SK-N-MC (cell line): ENCODE data around the gene TRNT1.

Source experiments
- DNase-seq: peaks from one replicate; pipeline ENCODE4 v3.0.0-alpha.2; 2011; ENCODE audit warnings: low read depth, low spot score
- H3K27ac ChIP-seq: fragments of 200-600 bp; sonication (generic); 2 replicates; pipeline ENCODE4 v1.5.1; 2016; ENCODE audit warnings: mixed run types
- H3K36me3 ChIP-seq: fragments of 200-600 bp; sonication (generic); 2 replicates; pipeline ENCODE4 v1.6.1; 2017; ENCODE audit warnings: antibody characterized with exemption, low read length, mixed read lengths; ENCODE audit not compliant: insufficient read depth
- H3K4me3 ChIP-seq: fragments of 200-600 bp; sonication (generic); 2 replicates; pipeline ENCODE4 v1.5.1; 2016
- H3K9ac ChIP-seq: fragments of 200-600 bp; sonication (generic); 2 replicates; pipeline ENCODE4 v1.8.0; 2017; ENCODE audit warnings: mixed run types, mixed read lengths; ENCODE audit not compliant: insufficient read length
- H3K9me3 ChIP-seq: fragments of 200-600 bp; sonication (generic); 2 replicates; pipeline ENCODE4 v1.6.1; 2017; ENCODE audit warnings: low read depth, mild to moderate bottlenecking, antibody characterized with exemption, low read length, moderate library complexity, mixed read lengths
- EZH2 ChIP-seq: fragments of 200-600 bp; sonication (generic); IDR thresholded peaks from one replicate; pipeline ENCODE4 v1.6.1; 2017; ENCODE audit warnings: antibody characterized with exemption
- FOXP2 ChIP-seq: optimal IDR thresholded peaks from 2 replicates; pipeline ENCODE3; 2011; ENCODE audit warnings: mild to moderate bottlenecking, moderate library complexity; ENCODE audit not compliant: insufficient read depth; ENCODE audit errors: extremely low read length, control extremely low read depth
- POLR2AphosphoS5 ChIP-seq: IDR thresholded peaks from 2 replicates; pipeline ENCODE4 v1.6.1; 2012; ENCODE audit warnings: mild to moderate bottlenecking, low read depth, low read length, borderline replicate concordance

Gene TRNT1

DNA sequence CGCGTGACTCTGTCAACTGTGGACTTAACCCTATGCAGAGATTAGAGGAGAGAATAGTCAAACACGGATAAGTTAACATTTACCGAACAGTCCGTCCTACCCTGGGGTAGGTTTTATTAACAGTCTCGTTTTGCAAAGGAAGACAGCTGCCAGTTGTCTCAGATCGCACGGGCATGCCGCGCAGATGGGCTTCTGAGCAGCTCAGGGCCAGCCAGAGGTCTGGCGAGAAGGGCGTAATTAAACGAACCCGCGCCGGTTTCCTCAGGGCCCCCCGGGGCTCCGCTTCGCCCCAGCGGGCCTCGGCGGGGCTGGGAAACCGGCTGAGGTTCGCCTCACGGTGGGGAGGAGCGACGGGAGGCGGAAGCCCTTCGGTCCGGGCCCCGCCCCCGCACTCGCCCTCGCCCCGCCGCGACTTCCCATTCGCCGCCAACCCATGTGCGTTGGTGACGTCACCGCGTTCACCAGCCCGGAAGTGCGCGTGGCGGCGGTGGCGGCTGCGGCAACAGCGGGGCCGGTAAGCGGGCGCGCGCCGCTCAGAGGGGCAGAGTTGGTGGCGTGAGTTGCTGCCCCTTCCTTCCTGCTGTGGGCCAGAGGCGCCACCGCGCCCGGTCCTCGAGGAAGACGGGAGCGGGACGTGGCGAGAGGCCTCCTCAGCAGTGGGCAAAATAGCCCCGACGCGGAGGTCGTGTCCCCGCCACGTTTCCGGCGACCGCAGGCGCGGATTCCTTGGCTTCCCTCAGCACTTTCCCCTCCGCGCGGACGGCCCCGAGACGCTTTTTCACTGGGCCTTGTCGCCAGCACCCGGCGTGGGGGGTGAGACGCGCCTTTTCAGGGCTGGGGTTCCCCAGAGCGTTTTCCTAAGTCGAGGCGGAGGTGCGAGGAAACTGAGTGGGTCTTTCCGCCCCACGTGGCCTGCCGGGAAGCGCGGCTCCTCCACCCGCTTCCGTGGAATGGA, at the start of gene TRNT1:
Gene TRNT1 (plus strand): TSS at position 464 of the 955 bp plus-strand sequence. CDS start 2,101 bp downstream, outside the sequence.
- peak within 1 kb of the TSS; percentile 85 for H3K9ac ChIP-seq
- peaks cover 27% of the 10 kb centered on the region for H3K36me3 ChIP-seq
- H3K4me3 ChIP-seq = peak within 1 kb of the TSS; percentile 77
- H3K27ac ChIP-seq = peak within 1 kb of the TSS; percentile 60
- TF ChIP-seq POLR2AphosphoS5 (peak; percentile 90; the same call in 1 of the 2 replicates), EZH2 (no peak), FOXP2 (no peak)
- DNase-seq = no peak
- no peaks in the 10 kb centered on the region for H3K9me3 ChIP-seq

DNA sequence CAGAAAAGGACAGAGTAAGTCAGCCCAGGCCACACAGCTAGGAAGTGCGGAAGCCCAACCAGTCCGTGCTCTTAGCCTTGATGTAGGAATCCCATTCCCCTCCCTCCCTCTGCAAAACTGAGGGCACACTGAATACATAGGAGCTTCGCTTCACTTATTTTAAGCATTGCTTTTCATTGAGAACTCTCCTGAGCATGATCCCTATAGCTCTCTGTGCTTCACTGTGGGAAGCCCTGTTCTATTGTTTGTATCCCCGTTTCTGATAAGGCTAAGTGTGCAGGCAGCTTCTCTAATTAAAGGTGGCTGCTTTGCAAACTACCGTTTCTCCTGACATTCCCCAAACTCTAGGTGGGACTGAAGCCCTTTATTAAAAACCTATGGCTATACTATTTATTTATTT, 46.4 kb upstream of the TRNT1 start:
- no peak overlapping the region for H3K4me3 ChIP-seq
- TF ChIP-seq POLR2AphosphoS5 (no peak), FOXP2 (no peak), EZH2 (no peak)
- H3K9me3 ChIP-seq = no peaks in the 10 kb centered on the region
- H3K27ac ChIP-seq = no peak overlapping the region
- H3K36me3 ChIP-seq = no peaks in the 10 kb centered on the region
- DNase-seq = no peak
- H3K9ac ChIP-seq = no peak overlapping the region

DNA sequence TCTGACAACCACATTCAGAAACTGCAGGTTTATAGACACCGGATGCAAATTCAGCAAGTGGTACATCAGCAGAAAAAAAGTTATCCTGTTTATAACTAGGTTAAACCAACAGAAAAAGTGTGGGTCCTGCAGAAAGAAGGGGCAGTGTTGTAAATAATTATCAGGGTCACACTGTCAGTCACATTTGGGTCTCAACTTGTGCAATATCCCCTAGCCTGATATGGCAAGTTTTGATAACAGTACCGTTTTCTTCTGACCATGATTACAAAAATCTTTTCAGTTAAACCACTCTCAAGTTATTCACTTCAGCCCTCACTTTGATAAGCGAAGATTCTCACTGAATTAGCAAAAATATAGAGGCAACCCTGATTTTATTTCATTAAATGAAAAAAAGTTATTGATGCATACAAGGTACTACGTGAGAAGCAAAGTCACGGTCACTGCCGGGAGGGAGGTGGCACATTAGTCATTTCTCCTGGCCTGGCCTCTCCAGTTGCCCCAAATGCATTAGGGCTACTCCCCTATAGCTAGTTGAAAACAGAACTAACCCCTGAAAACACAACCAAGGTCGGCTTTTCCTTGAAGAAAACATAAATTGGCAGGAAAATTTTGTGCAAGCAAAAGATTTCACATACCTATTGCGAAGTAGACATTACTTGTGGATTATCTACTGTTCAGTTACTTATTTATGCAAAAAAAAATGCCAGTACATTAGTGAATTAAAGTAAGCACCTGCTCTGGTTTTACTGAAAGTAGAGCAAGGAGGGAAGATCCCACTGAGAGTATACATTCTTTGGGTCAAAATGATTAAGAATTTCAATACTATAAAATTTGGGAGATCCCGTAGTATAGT, 45.1 kb upstream of the TRNT1 start:
- DNase-seq = no peak
- TF ChIP-seq EZH2 = no peak
- TF ChIP-seq FOXP2 = no peak
- Histone ChIP-seq H3K36me3 (no peaks in the 10 kb centered on the region), H3K9ac (no peak overlapping the region), H3K4me3 (no peak overlapping the region), H3K27ac (no peak overlapping the region), H3K9me3 (no peaks in the 10 kb centered on the region)

DNA sequence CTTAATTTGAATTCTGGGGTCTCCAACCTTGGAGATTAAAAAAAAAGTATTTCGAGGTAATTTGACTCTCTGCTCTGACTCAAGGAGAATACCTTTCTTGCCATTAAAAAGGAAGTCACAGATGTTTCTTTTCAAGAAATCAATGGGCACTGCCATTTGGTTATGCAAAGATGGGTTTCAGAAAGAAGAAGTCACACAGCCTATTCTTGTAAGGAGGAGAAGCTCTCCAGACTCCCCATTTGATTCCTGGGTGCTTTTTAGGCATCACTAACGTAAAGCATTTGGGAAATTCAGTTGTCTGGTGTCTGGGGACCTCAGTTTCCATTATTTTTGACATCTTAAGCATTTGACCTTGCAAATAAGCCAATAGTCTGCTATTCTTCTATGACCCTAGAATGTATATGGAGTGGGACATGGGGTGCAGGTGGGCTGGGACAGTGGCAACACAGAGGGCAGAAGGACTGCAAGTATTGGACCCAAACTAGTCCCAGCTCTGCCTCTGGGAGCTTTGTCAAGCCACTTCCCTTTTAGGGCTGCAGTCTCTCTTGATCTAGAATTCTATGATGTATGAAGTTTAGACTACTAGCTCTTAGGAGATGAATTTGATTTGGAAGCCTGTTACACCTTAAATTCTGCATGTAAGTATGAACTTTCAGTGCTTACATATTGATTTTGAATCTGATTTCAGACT, 44.4 kb upstream of the TRNT1 start:
- Histone ChIP-seq H3K9ac (no peak overlapping the region), H3K4me3 (no peak overlapping the region), H3K36me3 (no peaks in the 10 kb centered on the region), H3K27ac (no peak overlapping the region), H3K9me3 (no peaks in the 10 kb centered on the region)
- TF ChIP-seq FOXP2 (no peak), POLR2AphosphoS5 (no peak), EZH2 (no peak)
- DNase-seq = no peak

DNA sequence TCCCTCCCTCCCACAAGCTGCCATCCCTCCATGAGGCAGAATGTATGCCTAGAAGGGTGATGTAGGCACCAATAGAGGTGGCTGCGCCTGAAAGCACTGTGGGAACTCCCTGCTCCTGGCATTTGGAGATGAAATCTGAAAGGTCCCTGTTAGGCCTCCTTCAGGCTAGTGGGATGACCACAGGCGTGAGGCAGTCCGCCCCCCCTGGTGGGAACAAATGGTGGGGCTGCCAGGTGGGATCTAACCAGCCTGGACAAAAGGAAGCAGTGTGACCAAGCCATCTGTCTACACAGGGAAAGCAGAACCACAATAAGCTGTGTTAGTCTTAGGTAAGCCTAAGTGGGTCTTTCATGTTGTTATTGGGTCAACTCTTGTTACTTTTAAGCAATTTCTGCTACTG, 41.9 kb upstream of the TRNT1 start:
- H3K27ac ChIP-seq = no peak overlapping the region
- H3K4me3 ChIP-seq = no peak overlapping the region
- no peak for DNase-seq
- no peaks in the 10 kb centered on the region for H3K9me3 ChIP-seq
- no peaks in the 10 kb centered on the region for H3K36me3 ChIP-seq
- TF ChIP-seq EZH2 = no peak
- TF ChIP-seq FOXP2 = no peak
- H3K9ac ChIP-seq = no peak overlapping the region

DNA sequence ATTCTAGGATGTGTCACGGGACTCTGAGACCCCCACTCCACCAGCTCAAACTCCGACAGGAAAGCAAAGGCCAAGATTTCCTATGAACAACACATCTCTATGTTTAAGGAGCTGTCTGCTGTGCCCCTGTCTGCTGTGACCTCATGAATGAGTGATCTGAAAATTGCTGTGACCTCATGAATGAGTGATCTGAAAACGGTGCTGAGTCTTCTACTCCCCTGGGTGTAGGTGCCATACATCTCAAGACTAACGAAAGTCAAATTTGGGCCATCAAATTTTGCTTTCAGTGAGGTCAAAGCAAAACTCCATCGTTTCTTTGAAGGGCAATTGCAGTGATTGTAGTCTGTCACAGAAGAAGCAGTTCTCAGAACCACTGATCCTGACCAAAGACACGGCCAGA, 41.0 kb upstream of the TRNT1 start:
- H3K4me3 ChIP-seq = no peak overlapping the region
- no peaks in the 10 kb centered on the region for H3K9me3 ChIP-seq
- no peaks in the 10 kb centered on the region for H3K36me3 ChIP-seq
- H3K27ac ChIP-seq = no peak overlapping the region
- no peak overlapping the region for H3K9ac ChIP-seq
- DNase-seq = no peak
- TF ChIP-seq FOXP2 (no peak), POLR2AphosphoS5 (no peak), EZH2 (no peak)

DNA sequence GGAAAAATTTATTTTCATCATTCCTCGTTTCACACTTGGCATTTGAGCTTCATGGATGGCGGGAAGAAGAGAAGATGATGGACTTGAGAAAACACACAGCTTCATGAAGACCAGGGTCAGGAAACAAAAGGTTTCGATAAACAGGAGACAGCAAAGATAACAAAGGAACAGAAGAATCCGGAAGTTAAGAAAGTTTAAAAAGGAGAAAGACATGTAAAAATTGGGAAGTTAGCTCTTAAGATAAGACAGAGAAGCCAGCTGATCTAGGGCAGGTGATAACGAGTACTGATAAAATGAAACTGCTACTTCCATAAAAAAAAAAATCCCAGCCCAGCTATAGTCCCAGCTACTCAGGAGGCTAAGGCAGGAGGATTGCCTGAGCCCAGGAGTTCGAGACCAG, 40.5 kb upstream of the TRNT1 start:
- no peak for TF ChIP-seq POLR2AphosphoS5
- TF ChIP-seq FOXP2 = no peak
- TF ChIP-seq EZH2 = no peak
- H3K36me3 ChIP-seq = no peaks in the 10 kb centered on the region
- H3K4me3 ChIP-seq = no peak overlapping the region
- no peak for DNase-seq
- H3K9ac ChIP-seq = no peak overlapping the region
- H3K9me3 ChIP-seq = no peaks in the 10 kb centered on the region
- no peak overlapping the region for H3K27ac ChIP-seq

DNA sequence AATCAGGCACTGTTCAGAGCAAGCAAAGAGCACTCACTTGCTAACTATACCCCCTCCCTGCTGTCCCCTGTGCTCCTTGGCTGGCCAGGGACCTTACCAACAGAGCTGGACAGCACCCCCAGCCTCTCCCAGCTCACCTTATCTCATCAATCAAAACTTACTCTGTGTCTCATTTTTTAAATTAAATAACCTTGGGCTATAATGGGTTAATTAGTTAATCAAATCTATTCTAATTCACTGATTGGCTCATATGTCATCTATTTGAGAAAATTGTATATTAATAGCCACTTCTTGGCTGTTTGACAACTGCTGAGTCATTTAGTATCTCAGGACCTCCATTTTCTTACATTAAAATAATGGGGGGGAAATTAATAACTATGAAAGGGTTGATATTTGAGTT, 39.5 kb upstream of the TRNT1 start:
- no peaks in the 10 kb centered on the region for H3K9me3 ChIP-seq
- no peak overlapping the region for H3K27ac ChIP-seq
- H3K4me3 ChIP-seq = no peak overlapping the region
- no peaks in the 10 kb centered on the region for H3K36me3 ChIP-seq
- H3K9ac ChIP-seq = no peak overlapping the region
- TF ChIP-seq EZH2 (no peak), POLR2AphosphoS5 (no peak), FOXP2 (no peak)
- DNase-seq = no peak
